Measurements from ENCODE around the gene TCEANC.

GRCh38 chrX:13693341-13693961 is 40.5 kb downstream of the TCEANC start:
- TF ChIP-seq CTCF (conservative IDR thresholded peaks at IDR 0.05; ENCODE audit: low read depth, low read length) (no peak), EZH2 (IDR thresholded peaks at IDR 0.05; ENCODE audit: borderline replicate concordance, low read depth, low read length, poor library complexity, severe bottlenecking) (no peak)
